Head of caudate nucleus (tissue), 42 donors: Measurements from ENCODE around the gene CYP39A1.

Source experiments
- DNase-seq, 42 donors: peaks; one replicate each; pipeline versions ENCODE4 v3.0.0 to v3.0.0-alpha.2; 2020 to 2021; ENCODE audit warnings: mixed read lengths in 7 of 42
- intact Hi-C: fragments of 100-400 bp; cut with DNase I; formaldehyde crosslinking; loops from one replicate; pipeline ENCODE4 v1.15.0; 2022

Gene CYP39A1

DNA sequence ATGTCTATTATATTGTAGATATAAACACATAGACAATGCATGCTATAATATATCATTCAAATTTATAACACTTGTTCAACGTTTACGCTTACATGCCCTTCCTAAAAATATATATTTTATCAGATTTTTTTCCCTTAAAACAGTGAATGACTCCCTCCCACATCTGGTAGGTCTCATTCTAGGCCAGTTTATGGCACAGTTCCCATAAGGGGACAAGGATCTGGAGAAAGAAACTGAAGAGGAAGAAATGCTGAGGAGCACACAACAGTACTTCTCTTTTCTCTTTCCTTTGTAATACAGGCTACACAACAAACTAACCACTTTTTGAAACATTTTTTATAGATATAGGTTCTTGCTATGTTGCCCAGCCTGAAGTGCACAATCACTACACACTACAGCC is 112.8 kb downstream of the CYP39A1 start:
- intact Hi-C loops, result no loop called here
- no peak for DNase-seq

DNA sequence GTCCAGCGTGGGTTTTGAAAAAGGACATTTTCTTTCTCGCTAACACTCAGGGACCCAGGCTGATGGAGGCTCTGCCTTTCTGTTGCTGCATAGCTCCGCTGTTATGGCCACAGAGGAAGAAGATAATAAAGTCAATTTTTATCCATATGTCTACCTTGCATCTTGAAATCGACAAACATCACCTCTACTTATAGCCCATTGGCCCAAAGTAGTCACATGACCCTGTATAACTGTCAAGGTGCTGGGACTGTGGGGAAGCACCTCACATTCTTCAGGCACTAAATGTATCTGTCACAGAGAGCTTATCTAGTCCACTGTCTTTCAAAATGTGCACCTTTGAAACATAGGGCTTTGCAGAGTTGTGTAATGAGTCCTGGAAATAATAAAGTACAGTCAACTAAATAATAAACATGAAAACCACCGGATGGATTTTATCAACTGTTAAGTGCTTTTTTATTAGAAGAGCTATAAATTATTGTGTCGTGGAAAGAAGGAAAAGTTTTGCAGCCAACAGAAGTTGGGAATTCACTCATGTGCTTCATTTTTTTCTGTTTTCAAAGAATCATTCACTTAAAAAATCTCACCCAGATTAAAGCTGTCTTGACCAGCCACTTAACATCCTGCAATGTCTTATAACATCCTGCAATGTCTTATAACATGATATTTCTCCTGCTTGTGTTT is 113.7 kb downstream of the CYP39A1 start:
- intact Hi-C loops, result no loop called here
- DNase-seq, result no peak

DNA sequence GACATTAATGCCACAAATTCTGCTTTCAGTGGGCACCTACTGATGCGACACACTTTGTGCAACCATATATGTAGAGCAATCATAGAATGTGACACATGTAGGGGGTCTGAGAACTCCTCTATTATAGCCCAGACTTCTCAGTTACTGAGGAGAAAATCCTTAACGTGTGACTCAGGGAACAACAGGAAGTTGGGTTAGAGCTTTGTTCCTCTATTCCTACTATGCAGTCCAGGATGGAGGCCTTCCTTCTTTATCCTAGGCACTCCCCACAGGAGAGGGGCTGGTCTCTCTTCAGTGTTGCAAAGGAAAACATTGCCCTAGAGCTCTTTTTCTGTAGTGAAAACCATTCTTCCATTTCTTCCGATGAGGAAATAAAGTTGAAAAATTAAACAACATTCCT is 121.7 kb downstream of the CYP39A1 start:
- intact Hi-C loops, result no loop called here
- DNase-seq, result no peak

- intact Hi-C loops, result no loop called here
- peak in 7 of 42 donors; percentile 12 to 47 (median 29) for DNase-seq
Observed at GRCh38 chr6:46528961-46529750, 123.5 kb downstream of the CYP39A1 start.

DNA sequence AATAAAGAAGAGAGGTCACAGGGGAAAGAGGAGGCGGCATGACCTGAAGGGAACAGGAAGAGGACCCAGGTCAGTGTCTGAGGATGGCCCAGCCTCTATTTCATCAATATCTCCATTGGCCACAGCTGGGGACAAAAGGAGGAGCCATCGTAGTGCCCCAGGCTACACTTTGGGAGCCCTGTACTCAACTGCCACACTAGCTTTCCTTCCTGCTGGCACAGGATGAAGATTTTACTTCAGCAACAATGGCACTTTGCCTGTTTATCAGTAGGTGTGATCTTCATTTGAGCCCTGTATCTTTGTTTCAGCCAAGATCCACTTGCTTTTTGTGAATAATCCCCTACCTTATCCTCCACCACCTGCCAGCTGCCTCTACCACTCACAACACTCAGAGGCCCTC is 126.0 kb downstream of the CYP39A1 start:
- intact Hi-C loops, result no loop called here
- no peak for DNase-seq

GRCh38 chr6:46525583-46525982 is 127.0 kb downstream of the CYP39A1 start:
- intact Hi-C loops, result no loop called here
- no peak for DNase-seq

DNA sequence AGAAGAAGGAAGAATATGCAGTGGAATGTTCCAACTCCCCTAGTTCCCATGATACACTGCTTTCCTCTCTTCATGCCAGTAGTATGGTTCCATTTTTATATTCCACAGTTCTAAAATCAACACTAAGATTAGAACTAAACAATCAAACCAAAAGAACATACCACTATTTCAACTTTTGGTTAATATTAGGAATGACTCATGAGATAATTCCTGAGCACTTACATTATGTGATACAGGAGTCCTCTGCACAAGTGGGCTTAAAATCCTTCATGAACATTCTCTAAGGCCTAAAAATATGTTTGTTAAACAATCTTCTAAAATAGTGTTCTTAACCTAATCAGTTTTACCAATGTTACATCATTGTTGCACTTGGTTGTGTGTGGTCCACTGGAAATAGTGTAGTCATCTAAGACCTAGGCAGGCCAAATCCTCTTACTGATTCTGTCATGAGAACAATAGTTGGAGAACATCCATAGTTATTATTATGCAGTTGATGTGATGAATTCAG is 131.1 kb downstream of the CYP39A1 start:
- intact Hi-C loops, result no loop called here
- no peak for DNase-seq

DNA sequence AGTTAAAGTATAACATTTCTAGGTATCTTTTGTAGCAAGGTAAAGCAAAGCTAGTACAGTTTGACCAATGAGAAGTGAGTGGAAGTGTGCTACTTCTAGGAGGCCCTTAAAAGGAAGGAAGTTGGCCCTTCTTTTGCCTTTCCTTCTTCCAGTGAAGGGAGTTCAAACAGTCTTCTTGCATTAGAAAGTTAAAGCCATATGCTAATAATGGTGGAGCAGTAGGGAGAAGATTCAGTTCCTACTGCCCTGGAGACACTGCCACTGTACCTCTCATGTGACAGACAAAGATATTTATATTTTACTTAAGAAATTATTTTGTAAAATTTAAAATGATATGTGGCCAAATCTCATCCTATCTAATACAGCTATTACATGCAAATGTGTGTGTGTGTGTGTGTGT is 135.4 kb downstream of the CYP39A1 start:
- no peak for DNase-seq
- intact Hi-C loops, result no loop called here

GRCh38 chr6:46513533-46513932 is 139.1 kb downstream of the CYP39A1 start:
- intact Hi-C loops, result no loop called here
- no peak for DNase-seq

- intact Hi-C loops, result no loop called here
- peak in 1 of 42 donors; percentile 14 for DNase-seq
Observed at GRCh38 chr6:46511320-46511719, 141.3 kb downstream of the CYP39A1 start.

DNA sequence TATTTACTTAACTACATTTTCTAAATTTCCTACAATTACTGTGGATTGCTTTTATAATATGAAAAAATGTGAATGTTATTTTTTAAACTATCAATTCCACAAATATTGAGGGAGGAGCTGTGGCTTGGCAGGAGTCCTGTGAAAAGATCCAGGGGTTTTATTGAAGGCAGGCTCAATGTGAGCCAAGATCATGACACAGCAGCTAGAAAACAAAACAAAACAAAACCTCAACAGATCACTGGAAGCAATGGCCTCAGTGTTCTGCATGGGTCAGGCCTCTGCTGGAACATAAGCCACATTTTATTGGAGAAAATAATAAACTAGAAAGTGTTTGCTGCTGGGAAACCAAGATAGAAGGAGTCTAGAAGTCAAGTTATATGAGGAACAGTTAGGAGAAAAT is 142.0 kb downstream of the CYP39A1 start:
- peak in 31 of 42 donors; percentile 10 to 83 (median 55) for DNase-seq
- intact Hi-C loops, result no loop called here

DNA sequence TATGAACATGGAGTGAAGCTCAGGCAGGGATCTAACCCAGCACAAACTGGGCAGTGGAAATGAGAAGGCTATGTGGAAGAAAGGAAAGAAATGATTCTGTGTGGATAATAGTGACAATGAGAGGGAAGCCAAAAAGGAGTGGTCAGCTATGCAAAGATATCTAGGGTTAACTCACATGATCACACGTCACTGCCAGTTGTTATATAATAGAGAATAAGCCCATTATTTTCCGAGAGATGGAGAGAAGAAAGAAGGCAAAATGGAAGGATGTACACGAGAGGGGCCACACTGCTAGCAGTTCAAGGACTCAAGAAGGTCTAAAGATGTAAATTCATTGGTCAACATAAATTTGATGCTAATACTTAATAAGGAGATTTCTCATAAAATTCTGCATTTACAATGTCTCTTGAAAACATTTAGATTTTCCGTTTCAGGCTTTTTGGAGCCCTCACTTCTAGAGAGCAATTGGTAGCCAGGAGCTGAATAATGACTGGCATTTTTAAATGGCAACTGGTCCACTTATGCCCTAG is 142.6 kb downstream of the CYP39A1 start:
- peak in 1 of 42 donors; percentile 45 for DNase-seq
- intact Hi-C loops, result no loop called here

- no peak for DNase-seq
- intact Hi-C loops, result no loop called here
Observed at GRCh38 chr6:46509063-46509462, 143.6 kb downstream of the CYP39A1 start.

- intact Hi-C loops, result no loop called here
- no peak for DNase-seq
Observed at GRCh38 chr6:46507426-46507825, 145.2 kb downstream of the CYP39A1 start.

GRCh38 chr6:46505693-46506512 is 146.7 kb downstream of the CYP39A1 start:
- DNase-seq, result no peak
- intact Hi-C loops, result no loop called here

DNA sequence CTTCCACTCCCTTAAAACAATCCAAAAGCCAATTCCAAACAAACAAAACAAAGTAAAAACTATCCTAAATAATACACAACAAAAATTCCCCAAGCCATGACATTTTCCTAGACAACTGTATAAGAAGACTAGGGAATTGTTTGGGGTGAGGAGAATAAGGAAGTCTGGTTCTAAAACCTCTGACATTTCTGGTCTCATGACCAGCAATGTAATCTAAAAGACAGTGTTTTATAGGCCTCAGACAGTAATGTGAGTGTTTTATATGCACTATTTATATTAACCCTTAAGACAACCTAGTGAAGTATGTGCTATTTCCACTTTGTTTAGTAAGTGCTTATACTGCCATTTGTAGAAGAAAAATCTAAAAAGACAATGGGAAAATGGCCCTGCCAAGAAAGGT is 148.4 kb downstream of the CYP39A1 start:
- no peak for DNase-seq
- intact Hi-C loops, result no loop called here

DNA sequence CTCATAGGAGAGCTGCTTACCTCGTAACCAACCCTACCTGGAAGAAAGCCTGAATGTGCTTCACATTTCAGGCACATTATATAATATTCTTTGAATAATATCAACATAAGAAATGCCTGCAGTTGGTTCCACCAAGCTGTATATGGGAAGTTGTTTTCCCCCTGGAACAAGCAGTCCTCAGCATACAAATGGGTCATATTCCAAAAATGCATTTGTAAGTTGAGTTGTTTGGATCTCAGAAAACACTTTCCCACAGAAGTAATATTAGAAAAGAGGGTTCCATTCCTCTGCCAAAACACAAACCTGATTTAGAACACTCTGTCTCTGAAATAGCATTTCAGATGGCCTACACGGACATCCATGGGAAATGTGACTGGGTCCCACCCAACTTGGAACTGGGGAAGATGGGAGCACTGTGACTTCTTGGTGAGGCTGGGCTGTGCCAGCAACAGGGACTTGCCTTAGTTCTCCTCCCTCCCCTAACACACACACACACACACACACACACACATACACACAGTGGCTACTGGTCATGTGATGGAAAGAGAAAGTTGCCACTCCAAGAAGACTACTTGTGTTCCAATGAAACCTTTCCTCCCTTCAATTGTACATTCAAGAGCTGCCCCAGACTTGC is 150.0 kb downstream of the CYP39A1 start:
- intact Hi-C loops, result no loop called here
- DNase-seq, result no peak

DNA sequence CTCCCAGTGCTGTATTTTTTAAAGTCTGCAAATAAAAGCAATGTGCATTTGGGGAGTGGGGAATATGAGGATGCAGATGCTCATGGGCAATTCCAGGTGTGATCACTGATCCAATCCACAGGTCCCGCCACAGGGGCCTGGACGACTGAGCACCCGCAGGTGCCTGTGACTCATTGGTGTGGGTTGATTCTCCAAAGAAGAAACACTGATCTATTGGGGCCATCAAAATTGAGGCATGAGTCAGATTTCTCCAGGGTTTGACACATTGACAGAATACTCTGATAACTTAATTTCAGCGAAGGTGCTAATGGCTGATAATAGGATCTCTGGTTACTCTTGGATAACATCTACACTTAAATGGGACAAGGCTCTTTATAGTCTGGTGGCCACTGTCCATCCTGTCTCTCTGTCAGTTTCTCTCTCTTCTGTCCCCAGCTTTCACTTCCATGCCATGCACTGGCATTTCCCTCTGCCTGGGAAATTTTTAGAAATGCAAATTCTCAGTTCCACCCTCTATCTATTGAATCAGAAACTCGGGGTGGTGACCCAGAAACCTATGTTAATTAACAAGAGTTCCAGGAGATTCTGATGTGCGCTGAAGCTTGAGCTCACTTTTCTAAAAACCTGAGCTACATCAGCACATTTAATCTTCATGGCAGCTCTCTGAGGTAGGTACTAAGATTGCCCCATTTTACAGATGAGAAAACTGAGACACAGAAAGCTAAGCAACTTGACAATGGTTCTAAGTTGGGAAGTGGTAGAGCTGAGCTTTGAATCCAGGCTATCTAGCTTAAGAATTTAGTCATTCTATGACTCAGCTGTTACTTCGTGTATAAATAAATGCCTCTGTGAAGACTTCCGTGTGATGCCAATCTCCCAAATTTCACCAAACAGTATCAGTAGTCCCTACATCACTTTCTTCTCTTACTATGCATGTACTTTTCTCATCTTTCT is 151.2 kb downstream of the CYP39A1 start:
- peak in 33 of 42 donors; percentile 20 to 80 (median 44) for DNase-seq
- intact Hi-C loops, result no loop called here
